K562 (cell line): Measurements from ENCODE around the gene BACE1. TPM values are rescaled to one million over a fixed set of nuclear protein-coding genes. Genes with fewer than 3 reads are reported as not detected.

Experiments used
- CSDE1 ChIP-seq, 2 experiments: fragments of 450-650 bp; IDR thresholded peaks; 2 replicates each; pipeline ENCODE4 v1.6.1; 2016; ENCODE audit warnings: mild to moderate bottlenecking in 1 of 2
- FOXA3 ChIP-seq, 2 experiments: fragments of 450-650 bp in 1 of 2; sonication (generic) in 1 of 2; formaldehyde crosslinking; IDR thresholded peaks in 1 of 2; conservative IDR thresholded peaks in 1 of 2; 2 replicates each; pipeline versions ENCODE4 v1.4.0 to v1.8.0; 2020 to 2022; ENCODE audit warnings: mild to moderate bottlenecking in 2 of 2, missing genetic modification reagents in 1 of 2
- JUNB ChIP-seq: fragments of 450-650 bp; formaldehyde crosslinking; conservative IDR thresholded peaks from 2 replicates; pipeline ENCODE4 v1.4.0; 2020; ENCODE audit warnings: mild to moderate bottlenecking
- MEF2A ChIP-seq: IDR thresholded peaks from 2 replicates; pipeline ENCODE4 v1.6.1; 2011; ENCODE audit warnings: low read depth, mild to moderate bottlenecking, low read length, moderate library complexity; ENCODE audit not compliant: control insufficient read depth
- NCOA6 ChIP-seq: fragments of 450-650 bp; IDR thresholded peaks from 2 replicates; pipeline ENCODE4 v1.6.1; 2017; ENCODE audit warnings: mild to moderate bottlenecking
- SIN3B ChIP-seq: fragments of 450-650 bp; IDR thresholded peaks from 2 replicates; pipeline ENCODE4 v1.6.1; 2017; ENCODE audit warnings: low read depth, mild to moderate bottlenecking, moderate library complexity
- SMAD3 ChIP-seq: fragments of 450-650 bp; formaldehyde crosslinking; conservative IDR thresholded peaks from 2 replicates; pipeline ENCODE4 v1.4.0; 2020; ENCODE audit warnings: mild to moderate bottlenecking
- TRIM28 ChIP-seq: fragments of 450-650 bp; IDR thresholded peaks from 2 replicates; pipeline ENCODE4 v1.6.1; 2017
- ZBTB43 ChIP-seq: sonication (generic); formaldehyde crosslinking; IDR thresholded peaks from 2 replicates; pipeline ENCODE4 v1.8.0; 2023; ENCODE audit warnings: mild to moderate bottlenecking, missing genetic modification reagents
- ZNF174 ChIP-seq: fragments of 250-450 bp; sonication (Bioruptor Pico); IDR thresholded peaks from 2 replicates; pipeline ENCODE4 v1.4.0; 2020; ENCODE audit warnings: mild to moderate bottlenecking
- polyA plus RNA-seq, 8 experiments: library from polyadenylated mRNA; depleted of rRNA in 4 of 8; stranded (reverse) in 5 of 8; unstranded in 3 of 8; fragments of >200 nt; fragmentation: Nextera tagmentation in 2 of 8; fragmentation: Illumina TruSeq in 1 of 8; extraction: Ambion mirVana in 2 of 8; extraction: Trizol in 1 of 8; gene quantifications; 2 replicates each; pipeline versions ENCODE4 v1.2.1 to v1.2.3, GENCODE V29; 2011 to 2014; ENCODE audit warnings: inconsistent platforms in 1 of 8, missing spikeins in 1 of 8
- total RNA-seq, 7 experiments: library from RNA; depleted of rRNA in 6 of 7; stranded (reverse); fragments of >200 nt in 6 of 7; fragmentation: Illumina TruSeq in 2 of 7; extraction: Trizol in 2 of 7; gene quantifications; 2 replicates each; pipeline versions ENCODE4 v1.2.1 to v1.2.3, GENCODE V29; 2011 to 2021; ENCODE audit warnings: low replicate concordance in 1 of 7
- TF ChIP-seq, protein P1 (sequence below): sonication (generic); formaldehyde crosslinking; IDR thresholded peaks from 2 replicates; pipeline ENCODE4 v1.8.0; 2022; ENCODE audit warnings: mild to moderate bottlenecking, missing genetic modification reagents, borderline replicate concordance
- TF ChIP-seq, protein P2 (sequence below): fragments of 450-650 bp; IDR thresholded peaks from 2 replicates; pipeline ENCODE4 v1.6.1; 2017; ENCODE audit warnings: mild to moderate bottlenecking, moderate library complexity
- TF ChIP-seq, protein P3 (sequence below), 2 experiments: fragments of 450-650 bp in 1 of 2; sonication (generic) in 1 of 2; formaldehyde crosslinking in 1 of 2; IDR thresholded peaks; 2 replicates each; pipeline versions ENCODE4 v1.7.1 to v1.9.0; 2016 to 2022; ENCODE audit warnings: inconsistent platforms in 1 of 2, mild to moderate bottlenecking in 1 of 2, missing genetic modification reagents in 1 of 2

Gene BACE1
- total and polyA plus RNA-seq, 9 of the 15 experiments (the other 6 are each of a cell fraction or from before 2014, with no cell fraction given): 0.01 to 0.25 (median 0.16) TPM; not detected in 5

DNA sequence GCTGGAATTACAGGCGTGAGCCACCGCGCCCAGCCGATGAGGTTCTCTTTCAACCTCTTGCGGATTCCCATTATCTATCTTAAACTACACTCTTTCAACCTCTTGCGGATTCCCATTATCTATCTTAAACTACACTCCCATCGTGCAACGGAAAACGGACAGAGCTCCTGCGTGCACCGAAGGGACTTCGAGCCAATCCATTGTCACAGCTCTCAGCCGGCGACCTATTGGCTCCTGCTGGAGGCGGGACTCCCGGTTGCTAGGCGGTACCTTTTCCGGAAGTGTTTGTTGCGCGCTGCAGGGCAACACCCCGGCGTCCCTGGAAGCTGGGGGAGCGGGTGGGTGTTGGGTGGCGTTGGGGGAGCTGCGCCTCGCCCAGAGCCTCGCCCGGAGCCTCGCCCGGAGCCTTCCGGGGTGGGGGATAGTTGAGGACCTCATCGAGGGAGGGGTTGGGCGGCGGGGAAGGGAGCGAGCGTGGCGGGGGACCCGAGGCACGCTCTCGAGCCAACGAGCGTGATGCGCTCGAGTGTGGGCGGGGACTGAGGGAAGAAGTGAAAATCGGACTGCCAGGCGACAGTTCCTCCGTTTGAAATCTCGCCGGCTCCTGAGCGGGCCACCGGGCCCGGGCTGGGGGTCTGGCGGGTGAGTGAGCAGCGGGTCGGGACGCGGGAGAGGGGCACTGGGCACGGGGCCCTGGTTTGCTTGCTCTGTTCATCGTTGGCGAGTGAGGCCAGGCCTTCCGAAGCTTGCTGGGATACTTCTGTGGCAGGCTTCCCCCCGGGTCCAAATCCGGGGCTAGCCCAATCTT, 11.7 kb upstream of the BACE1 start, which contains the start of gene CEP164 (continued):
- TF ChIP-seq, protein P1, sequence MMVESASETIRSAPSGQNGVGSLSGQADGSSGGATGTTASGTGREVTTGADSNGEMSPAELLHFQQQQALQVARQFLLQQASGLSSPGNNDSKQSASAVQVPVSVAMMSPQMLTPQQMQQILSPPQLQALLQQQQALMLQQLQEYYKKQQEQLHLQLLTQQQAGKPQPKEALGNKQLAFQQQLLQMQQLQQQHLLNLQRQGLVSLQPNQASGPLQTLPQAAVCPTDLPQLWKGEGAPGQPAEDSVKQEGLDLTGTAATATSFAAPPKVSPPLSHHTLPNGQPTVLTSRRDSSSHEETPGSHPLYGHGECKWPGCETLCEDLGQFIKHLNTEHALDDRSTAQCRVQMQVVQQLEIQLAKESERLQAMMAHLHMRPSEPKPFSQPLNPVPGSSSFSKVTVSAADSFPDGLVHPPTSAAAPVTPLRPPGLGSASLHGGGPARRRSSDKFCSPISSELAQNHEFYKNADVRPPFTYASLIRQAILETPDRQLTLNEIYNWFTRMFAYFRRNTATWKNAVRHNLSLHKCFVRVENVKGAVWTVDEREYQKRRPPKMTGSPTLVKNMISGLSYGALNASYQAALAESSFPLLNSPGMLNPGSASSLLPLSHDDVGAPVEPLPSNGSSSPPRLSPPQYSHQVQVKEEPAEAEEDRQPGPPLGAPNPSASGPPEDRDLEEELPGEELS: peak; percentile 92
- TF ChIP-seq TRIM28 (no peak), NCOA6 (no peak), CSDE1 (IDR thresholded peaks at IDR 0.05) (peak in 1 of 2 experiments; percentile 38; a peak in 2 of 4 replicates), JUNB (CRISPR knock-in tag) (no peak), ZNF174 (CRISPR knock-in tag) (no peak), MEF2A (no peak), SMAD3 (CRISPR knock-in tag) (no peak), SIN3B (no peak), FOXA3 (CRISPR knock-in tag; conservative IDR thresholded peaks at IDR 0.05 in 1 of 2, IDR thresholded peaks at IDR 0.05 in 1 of 2) (no peak), ZBTB43 (CRISPR knock-in tag) (no peak)
- TF ChIP-seq, protein P2, sequence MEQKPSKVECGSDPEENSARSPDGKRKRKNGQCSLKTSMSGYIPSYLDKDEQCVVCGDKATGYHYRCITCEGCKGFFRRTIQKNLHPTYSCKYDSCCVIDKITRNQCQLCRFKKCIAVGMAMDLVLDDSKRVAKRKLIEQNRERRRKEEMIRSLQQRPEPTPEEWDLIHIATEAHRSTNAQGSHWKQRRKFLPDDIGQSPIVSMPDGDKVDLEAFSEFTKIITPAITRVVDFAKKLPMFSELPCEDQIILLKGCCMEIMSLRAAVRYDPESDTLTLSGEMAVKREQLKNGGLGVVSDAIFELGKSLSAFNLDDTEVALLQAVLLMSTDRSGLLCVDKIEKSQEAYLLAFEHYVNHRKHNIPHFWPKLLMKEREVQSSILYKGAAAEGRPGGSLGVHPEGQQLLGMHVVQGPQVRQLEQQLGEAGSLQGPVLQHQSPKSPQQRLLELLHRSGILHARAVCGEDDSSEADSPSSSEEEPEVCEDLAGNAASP: no peak
- TF ChIP-seq, protein P3, sequence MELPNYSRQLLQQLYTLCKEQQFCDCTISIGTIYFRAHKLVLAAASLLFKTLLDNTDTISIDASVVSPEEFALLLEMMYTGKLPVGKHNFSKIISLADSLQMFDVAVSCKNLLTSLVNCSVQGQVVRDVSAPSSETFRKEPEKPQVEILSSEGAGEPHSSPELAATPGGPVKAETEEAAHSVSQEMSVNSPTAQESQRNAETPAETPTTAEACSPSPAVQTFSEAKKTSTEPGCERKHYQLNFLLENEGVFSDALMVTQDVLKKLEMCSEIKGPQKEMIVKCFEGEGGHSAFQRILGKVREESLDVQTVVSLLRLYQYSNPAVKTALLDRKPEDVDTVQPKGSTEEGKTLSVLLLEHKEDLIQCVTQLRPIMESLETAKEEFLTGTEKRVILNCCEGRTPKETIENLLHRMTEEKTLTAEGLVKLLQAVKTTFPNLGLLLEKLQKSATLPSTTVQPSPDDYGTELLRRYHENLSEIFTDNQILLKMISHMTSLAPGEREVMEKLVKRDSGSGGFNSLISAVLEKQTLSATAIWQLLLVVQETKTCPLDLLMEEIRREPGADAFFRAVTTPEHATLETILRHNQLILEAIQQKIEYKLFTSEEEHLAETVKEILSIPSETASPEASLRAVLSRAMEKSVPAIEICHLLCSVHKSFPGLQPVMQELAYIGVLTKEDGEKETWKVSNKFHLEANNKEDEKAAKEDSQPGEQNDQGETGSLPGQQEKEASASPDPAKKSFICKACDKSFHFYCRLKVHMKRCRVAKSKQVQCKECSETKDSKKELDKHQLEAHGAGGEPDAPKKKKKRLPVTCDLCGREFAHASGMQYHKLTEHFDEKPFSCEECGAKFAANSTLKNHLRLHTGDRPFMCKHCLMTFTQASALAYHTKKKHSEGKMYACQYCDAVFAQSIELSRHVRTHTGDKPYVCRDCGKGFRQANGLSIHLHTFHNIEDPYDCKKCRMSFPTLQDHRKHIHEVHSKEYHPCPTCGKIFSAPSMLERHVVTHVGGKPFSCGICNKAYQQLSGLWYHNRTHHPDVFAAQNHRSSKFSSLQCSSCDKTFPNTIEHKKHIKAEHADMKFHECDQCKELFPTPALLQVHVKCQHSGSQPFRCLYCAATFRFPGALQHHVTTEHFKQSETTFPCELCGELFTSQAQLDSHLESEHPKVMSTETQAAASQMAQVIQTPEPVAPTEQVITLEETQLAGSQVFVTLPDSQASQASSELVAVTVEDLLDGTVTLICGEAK (IDR thresholded peaks at IDR 0.05): peak; percentile 91
- TF ChIP-seq, protein P3 (CRISPR knock-in tag; IDR thresholded peaks at IDR 0.05): no peak
